ENCODE data around the gene TRIM50. TPM values are rescaled to one million over a fixed set of nuclear protein-coding genes. Genes with fewer than 3 reads are reported as not detected.
"Not testable (repeated sequence)": the region's sequence is repeated elsewhere in the genome, so short reads cannot be mapped to it uniquely, and the experiment has no call there.

TRIM50 gene
- polyA plus RNA-seq (2011; rRNA removed) (not detected in 2 replicates), polyA minus RNA-seq (2011; rRNA and poly(A)+ RNA removed) (not detected in 2 replicates)

DNA sequence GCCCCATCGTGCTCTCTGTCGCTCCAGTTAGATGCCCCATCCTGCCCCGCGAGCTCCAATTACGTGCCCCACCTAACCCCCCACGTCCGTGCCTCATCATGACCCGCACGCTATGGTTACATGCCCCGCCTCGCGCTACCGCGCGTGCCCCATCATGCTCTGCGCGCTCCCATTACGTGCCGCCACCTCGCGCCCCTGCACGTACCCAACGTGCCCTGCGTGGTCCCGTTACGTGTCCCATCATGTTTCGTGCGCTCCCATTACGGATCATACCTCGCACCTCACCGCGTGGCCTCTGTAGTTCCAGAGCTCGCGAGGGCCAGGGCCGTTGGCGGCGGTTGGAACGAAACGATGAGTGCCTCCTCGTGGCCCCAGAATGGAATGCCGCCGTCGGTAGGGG is at the start of gene TRIM50, which contains the start of gene FKBP6:
Gene TRIM50 (minus strand): TSS at position 161 of the 400 bp plus-strand sequence. CDS start 3,295 bp downstream, outside the sequence.
Gene FKBP6 (plus strand): TSS at position 240 of the 400 bp plus-strand sequence. CDS start 268 bp downstream, outside the sequence.
- CTCF ChIA-PET, result interaction anchor here (0.6 kb wide), 1 partner anchor 193 kb away, joined by 3 read pairs; no protein-coding TSS in a partner anchor
- H3K27ac ChIP-seq (ENCODE audit: low read depth, low read length); H3K4me3 ChIP-seq (ENCODE audit: low read depth, low read length); DNase-seq (ENCODE audit: low read depth, low spot score); POLR2A ChIA-PET; H3K9me3 ChIP-seq (ENCODE audit: control insufficient read depth, insufficient read depth, low read length); H3K27me3 ChIP-seq (ENCODE audit: control insufficient read depth, insufficient read depth, low read length): not testable (repeated sequence)

DNA sequence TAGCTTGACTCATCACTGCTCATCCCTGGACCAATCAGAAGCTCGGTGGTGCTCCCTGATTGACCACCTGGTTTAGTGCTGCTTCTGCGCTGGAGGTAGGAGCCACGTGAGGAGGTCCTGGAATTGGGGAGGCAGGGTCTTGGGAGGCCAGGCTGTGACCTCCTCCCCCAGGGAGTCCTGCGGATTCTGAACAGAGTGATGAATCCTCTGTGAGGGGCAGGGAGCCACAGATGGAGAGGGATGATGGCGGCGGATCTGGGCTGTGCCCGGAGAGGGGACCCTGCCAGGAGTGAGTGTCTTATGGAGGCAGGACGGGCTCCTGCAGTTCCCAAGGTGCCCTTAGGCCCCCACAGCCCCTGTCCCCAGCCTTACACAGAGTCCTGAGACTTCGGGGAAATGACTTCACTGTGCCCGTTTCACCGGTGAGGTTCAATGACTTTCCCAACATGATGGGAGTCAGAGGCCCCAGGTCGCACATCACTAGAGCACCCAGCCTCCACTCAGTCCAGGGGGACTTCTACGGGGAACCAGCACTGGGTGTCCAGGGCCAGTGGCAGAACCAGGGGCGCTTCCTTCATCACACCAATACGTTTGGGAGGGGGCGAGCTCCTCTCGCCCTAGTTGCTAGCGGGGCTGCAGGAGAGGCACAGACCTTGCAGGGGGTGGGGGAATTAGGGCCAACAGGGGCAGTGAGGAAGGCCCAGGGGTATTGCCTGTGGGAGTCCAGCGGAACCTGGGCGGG is 49.0 kb upstream of the TRIM50 start:
- CTCF ChIA-PET, result no interaction called here
- POLR2A ChIA-PET, result no interaction called here

DNA sequence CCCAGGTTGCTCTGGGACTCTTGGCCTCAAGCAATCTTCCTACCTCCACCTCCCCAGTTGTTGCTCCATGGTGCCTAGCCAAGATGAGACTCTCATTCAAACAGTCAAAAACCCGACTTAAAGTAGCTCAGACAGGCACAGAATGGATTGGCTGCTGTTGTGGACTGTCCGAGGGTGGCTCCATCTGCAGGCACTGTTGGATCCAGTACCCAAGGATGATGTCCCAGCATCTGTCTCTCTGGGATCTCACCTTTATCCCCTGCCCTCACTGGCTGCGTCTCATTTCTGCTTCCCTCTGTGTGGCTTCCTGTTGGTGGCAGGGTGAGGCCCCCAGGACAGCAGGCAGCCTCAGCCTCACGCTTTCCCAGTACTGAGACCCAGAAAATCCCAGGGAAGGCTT is 48.4 kb upstream of the TRIM50 start:
- POLR2A ChIA-PET; H3K4me3 ChIP-seq (ENCODE audit: low read depth, low read length); DNase-seq (ENCODE audit: low read depth, low spot score); CTCF ChIA-PET; H3K27ac ChIP-seq (ENCODE audit: low read depth, low read length): not testable (repeated sequence)
- peaks cover 16% of the 10 kb centered on the region for H3K9me3 ChIP-seq (ENCODE audit: control insufficient read depth, insufficient read depth, low read length)
- H3K27me3 ChIP-seq (ENCODE audit: control insufficient read depth, insufficient read depth, low read length), result peaks cover 24% of the 10 kb centered on the region

More for the DNA sequence above, 49.0 kb upstream of the TRIM50 start:
- H3K27me3 ChIP-seq (ENCODE audit: control insufficient read depth, insufficient read depth, low read length), result peaks cover 24% of the 10 kb centered on the region
- TF ChIP-seq, protein P1, sequence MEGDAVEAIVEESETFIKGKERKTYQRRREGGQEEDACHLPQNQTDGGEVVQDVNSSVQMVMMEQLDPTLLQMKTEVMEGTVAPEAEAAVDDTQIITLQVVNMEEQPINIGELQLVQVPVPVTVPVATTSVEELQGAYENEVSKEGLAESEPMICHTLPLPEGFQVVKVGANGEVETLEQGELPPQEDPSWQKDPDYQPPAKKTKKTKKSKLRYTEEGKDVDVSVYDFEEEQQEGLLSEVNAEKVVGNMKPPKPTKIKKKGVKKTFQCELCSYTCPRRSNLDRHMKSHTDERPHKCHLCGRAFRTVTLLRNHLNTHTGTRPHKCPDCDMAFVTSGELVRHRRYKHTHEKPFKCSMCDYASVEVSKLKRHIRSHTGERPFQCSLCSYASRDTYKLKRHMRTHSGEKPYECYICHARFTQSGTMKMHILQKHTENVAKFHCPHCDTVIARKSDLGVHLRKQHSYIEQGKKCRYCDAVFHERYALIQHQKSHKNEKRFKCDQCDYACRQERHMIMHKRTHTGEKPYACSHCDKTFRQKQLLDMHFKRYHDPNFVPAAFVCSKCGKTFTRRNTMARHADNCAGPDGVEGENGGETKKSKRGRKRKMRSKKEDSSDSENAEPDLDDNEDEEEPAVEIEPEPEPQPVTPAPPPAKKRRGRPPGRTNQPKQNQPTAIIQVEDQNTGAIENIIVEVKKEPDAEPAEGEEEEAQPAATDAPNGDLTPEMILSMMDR (IDR thresholded peaks at IDR 0.05; ENCODE audit: low read depth, low read length), result no peak
- DNase-seq (ENCODE audit: low read depth, low spot score), result no peak
- H3K9me3 ChIP-seq (ENCODE audit: control insufficient read depth, insufficient read depth, low read length), result peaks cover 13% of the 10 kb centered on the region
- H3K27ac ChIP-seq (ENCODE audit: low read depth, low read length), result no peak overlapping the region
- H3K4me3 ChIP-seq (ENCODE audit: low read depth, low read length), result no peak overlapping the region

DNA sequence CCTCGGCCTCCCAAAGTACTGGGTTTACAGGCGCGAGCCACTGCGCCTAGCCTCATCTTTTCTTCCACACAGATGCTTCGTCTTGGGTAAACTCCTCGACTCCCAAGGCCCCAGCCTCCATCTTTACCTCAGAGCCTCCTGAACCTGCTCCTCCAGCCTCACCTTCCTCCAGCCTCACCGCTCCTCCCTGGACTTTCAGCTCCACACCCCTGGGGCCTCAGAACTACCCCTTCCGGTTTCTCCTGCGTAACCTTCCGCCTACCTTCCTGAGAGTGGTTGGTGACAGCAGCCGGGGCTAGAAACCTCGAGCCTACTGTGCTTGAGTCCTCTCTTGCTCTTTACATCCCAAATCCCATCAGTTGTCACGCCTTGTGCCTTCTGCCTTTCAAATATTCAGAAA is 45.9 kb upstream of the TRIM50 start:
- H3K27ac ChIP-seq (ENCODE audit: low read depth, low read length), result no peak overlapping the region
- H3K9me3 ChIP-seq (ENCODE audit: control insufficient read depth, insufficient read depth, low read length), result peaks cover 17% of the 10 kb centered on the region
- H3K27me3 ChIP-seq (ENCODE audit: control insufficient read depth, insufficient read depth, low read length), result peaks cover 18% of the 10 kb centered on the region
- CTCF ChIA-PET, result no interaction called here
- TF ChIP-seq, protein P1 (IDR thresholded peaks at IDR 0.05; ENCODE audit: low read depth, low read length), result no peak
- no peak overlapping the region for H3K4me3 ChIP-seq (ENCODE audit: low read depth, low read length)
- no peak for DNase-seq (ENCODE audit: low read depth, low spot score)
- POLR2A ChIA-PET, result no interaction called here

DNA sequence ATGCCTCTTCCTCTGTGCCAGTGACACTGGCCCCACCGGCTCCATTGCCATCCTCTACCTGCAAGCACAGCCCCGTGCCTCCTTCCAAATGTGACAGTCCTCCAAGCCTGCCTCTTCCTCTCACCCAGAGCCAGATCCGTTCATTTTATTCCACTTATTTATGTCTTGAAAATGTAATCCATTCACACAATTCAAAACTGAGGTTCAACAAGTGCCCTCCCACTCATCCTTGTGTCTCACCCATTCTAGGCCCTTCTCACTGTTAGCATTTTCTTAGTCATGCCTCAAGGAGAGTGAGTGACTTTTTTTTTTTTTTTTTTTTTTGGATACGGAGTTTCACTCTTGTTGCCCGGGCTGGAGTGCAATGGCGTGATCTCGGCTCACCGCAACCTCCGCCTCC is 41.7 kb upstream of the TRIM50 start:
- H3K9me3 ChIP-seq (ENCODE audit: control insufficient read depth, insufficient read depth, low read length), result 0 out of 2 replicates have a peak, but pooled peaks cover 3% of the 10 kb centered on the region
- TF ChIP-seq, protein P1 (IDR thresholded peaks at IDR 0.05; ENCODE audit: low read depth, low read length), result no peak
- H3K27me3 ChIP-seq (ENCODE audit: control insufficient read depth, insufficient read depth, low read length), result peaks cover 6% of the 10 kb centered on the region
- H3K27ac ChIP-seq (ENCODE audit: low read depth, low read length), result no peak overlapping the region
- H3K4me3 ChIP-seq (ENCODE audit: low read depth, low read length), result no peak overlapping the region
- POLR2A ChIA-PET, result no interaction called here
- CTCF ChIA-PET, result no interaction called here
- DNase-seq (ENCODE audit: low read depth, low spot score), result no peak

DNA sequence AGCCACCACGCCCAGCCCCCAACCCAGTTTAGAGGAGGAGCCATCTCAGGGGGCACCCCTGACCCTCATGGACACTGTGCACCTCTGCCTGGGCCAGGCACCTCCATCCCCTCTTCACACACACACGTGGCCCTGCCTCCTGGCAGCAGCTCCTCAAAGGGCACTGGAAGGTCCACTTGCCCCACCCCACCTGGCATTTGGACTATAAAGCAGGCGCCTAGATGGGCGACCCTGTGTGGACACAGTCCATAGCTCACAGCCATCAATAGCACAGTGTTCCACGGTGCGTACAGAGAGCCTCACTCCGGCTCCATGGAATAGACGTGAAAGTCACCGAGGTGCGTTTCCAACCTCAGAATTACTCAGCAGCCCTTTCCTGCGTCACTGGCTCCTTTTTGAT is 41.1 kb upstream of the TRIM50 start:
- Histone ChIP-seq H3K4me3 (ENCODE audit: low read depth, low read length) (no peak overlapping the region), H3K27me3 (ENCODE audit: control insufficient read depth, insufficient read depth, low read length) (peaks cover 12% of the 10 kb centered on the region), H3K27ac (ENCODE audit: low read depth, low read length) (no peak overlapping the region), H3K9me3 (ENCODE audit: control insufficient read depth, insufficient read depth, low read length) (peaks cover 3% of the 10 kb centered on the region; the same call in 1 of the 2 replicates)
- TF ChIP-seq, protein P1 (IDR thresholded peaks at IDR 0.05; ENCODE audit: low read depth, low read length), result no peak
- ChIA-PET CTCF (no interaction called here), POLR2A (no interaction called here)
- no peak for DNase-seq (ENCODE audit: low read depth, low spot score)
